D721Med (cell line): ENCODE measurements around the gene TADA2B.

Experiments used
- DNase-seq: peaks from one replicate; pipeline ENCODE4 v3.0.0; 2011; ENCODE audit warnings: low spot score; ENCODE audit not compliant: insufficient read length
- FAIRE-seq: peaks from 2 replicates; lab custom pipeline; 2011; peaks lifted over from hg19 to GRCh38; lab: Jason Lieb, UNC
- TF ChIP-seq, protein P1 (sequence below): IDR thresholded peaks from 2 replicates; pipeline ENCODE4 v1.5.1; 2012; ENCODE audit warnings: mild to moderate bottlenecking, control low read depth; ENCODE audit not compliant: insufficient read depth; ENCODE audit errors: missing control alignments

TADA2B gene

DNA sequence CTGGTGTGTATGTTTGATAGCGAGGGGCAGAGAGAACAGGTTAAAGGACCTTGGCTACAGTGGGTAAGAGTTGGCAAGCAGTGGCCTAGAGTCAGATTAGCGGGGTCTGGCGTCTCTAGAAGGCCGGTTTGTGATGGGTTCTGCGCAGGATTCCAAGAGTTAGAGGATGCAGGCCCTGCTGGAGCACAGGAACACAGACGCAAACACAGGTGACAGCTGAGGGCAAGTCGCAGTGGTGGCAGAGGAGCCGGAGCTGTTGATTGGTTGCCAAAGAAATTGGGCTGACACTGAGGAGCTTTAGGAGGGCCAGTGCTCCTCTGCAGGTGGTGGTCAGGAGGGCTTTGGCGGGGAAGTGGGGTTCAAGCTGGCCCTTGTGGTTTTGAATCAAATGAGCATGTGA, 3.8 kb downstream of the TADA2B start:
- DNase-seq (no peak), FAIRE-seq (no peak)
- TF ChIP-seq, protein P1, sequence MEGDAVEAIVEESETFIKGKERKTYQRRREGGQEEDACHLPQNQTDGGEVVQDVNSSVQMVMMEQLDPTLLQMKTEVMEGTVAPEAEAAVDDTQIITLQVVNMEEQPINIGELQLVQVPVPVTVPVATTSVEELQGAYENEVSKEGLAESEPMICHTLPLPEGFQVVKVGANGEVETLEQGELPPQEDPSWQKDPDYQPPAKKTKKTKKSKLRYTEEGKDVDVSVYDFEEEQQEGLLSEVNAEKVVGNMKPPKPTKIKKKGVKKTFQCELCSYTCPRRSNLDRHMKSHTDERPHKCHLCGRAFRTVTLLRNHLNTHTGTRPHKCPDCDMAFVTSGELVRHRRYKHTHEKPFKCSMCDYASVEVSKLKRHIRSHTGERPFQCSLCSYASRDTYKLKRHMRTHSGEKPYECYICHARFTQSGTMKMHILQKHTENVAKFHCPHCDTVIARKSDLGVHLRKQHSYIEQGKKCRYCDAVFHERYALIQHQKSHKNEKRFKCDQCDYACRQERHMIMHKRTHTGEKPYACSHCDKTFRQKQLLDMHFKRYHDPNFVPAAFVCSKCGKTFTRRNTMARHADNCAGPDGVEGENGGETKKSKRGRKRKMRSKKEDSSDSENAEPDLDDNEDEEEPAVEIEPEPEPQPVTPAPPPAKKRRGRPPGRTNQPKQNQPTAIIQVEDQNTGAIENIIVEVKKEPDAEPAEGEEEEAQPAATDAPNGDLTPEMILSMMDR, result no peak

DNA sequence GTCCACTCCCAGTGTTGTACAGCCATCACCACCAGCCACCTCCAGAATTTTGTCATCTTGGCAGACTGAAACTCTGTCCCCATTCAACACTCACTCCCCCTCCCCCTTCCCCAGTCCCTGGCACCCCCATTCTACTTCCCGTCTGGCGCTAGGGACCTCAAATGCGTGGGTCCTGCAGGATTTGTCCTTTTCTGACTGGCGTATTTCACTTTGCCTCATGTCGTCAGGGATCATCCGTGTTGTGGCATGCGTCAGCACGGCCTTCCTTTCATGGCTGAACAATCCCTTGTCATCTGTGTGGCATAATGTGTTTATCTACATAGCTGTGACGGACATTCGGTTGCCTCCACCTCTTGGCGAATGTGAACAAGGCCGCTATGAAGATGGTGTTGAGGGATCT, 5.5 kb downstream of the TADA2B start:
- DNase-seq, result no peak

DNA sequence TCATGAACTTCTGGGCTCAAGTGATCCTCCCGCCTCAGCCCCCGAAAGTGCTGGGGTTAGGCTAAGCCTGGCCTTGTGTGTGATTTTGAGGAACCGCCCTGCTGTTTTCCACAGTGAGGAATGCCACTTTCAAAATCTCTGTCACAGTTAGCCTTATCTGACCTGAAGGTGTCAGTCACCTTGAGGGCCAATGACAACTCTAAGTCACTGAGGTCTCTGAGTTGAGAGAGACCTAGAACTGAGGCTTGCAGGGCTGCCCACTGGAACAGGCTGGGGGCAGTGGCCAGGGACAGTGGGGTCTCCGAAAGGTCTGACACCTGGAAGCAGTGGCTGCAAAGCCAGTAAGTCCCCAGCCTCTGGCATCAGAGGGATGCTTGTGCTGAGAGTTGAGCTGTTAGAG, 6.1 kb downstream of the TADA2B start:
- TF ChIP-seq, protein P1, result no peak
- FAIRE-seq (no peak), DNase-seq (no peak)

More for the DNA sequence above, 5.5 kb downstream of the TADA2B start:
- TF ChIP-seq, protein P1, result no peak
- FAIRE-seq, result no peak

DNA sequence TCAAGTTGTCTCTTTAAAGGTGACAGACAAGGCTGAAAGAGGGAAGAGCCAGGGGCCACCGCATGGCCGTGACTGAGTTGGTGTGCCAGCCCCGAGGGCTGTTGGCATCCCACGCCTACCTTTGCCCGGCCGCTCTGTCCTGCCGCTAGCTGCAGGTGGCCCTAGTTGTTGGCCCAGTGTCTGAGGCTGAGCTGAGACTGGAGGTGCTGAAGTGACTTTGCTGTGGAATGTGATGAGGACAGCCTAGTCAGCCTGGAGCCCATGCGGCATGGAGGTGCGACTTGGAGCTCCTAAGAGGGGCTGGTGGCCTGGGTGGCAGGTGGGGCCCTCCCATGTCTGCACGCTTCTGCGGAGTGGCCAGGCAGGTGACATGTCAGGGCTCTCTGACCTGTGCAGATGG, 6.6 kb downstream of the TADA2B start:
- FAIRE-seq (no peak), DNase-seq (no peak)
- TF ChIP-seq, protein P1, result no peak

DNA sequence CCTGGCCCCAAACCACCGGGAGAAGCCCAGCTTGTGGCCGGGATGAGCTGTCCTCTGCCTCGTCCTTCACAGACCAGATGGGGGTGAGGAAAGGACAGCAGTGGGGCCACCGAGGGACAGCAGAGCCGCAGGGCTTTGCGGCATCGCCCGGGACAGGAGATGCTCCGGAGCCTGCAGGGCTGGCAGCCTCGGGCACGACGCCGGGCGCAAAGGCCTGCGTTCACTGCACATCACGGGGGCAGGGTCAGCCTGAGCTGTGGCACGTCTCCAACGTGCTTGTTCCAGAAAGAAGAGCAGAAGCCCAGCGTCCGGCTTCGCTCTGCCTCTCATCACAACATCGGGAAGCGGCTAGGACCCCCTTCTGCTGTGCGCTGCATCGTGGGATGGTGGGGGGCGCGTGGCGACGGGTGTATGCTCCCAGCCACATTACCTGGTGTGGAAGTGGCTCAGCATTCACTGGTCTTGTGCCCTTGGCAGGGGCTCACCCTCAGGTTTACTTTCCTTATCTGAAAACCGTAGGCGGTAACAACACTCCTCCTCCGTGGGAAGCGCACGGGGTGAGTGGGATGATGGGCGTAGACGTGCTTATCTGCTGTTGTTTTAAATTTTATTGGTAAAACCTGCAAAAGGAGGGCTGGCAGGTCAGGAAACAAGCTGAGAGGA, 7.4 kb downstream of the TADA2B start:
- TF ChIP-seq, protein P1, result no peak
- FAIRE-seq (no peak), DNase-seq (no peak)

DNA sequence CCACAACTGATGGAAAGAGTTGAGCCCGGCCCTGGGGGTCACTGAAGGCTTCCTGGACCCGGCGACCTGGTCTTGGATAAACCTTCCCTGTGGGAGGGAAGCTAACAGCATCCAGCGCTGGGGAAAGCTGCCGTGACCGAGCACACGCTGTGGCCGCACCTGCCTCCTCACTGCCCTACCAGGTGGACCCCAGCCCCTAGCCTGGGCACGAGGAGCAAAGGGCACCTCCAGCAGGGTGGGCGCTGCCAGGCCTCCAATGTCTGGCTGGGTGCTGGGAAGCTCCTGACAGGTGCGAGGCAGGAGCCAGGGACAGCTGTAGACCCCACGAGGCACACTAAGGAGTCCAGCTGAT, 7.9 kb downstream of the TADA2B start:
- TF ChIP-seq, protein P1, result no peak
- FAIRE-seq (no peak), DNase-seq (no peak)

DNA sequence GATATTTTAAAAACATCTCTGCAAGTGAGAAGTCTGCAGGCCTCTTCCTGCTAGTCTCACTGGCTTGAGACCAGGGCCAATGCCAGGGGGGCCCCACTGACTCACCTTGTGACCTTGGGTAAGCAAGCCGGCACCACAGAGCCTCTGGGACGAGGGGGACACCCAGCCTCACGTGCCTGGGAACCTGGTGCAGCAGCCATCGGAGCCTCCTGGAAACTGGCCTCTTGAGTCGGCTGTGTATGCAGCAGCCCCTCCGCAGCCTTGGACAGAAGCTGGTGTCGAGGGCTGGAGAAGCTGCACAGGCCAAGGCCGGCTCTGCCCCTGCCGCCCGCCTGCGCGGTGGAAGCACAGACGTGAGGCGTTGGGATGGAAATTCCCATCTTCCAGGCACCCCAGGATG, 8.7 kb downstream of the TADA2B start:
- FAIRE-seq, result no peak
- TF ChIP-seq, protein P1, result no peak

More for the DNA sequence above, 8.7 kb downstream of the TADA2B start:
- no peak for DNase-seq
